ENCODE results near the gene NDUFV1.
"Not testable (repeated sequence)": the region's sequence is repeated elsewhere in the genome, so short reads cannot be mapped to it uniquely, and the experiment has no call there.

Gene NDUFV1

GRCh38 chr11:67606492-67607295 lies at the start of gene NDUFV1:
Gene NDUFV1, plus strand, starts transcription at chr11:67606936. Its CDS starts 69 bp downstream, at chr11:67607005.
- 0 out of 2 replicates have a peak, but pooled peaks have one; percentile 21 for TF ChIP-seq CTCF (IDR thresholded peaks at IDR 0.05; ENCODE audit: low read depth, low read length)
- peak within 1 kb of the TSS; percentile 98 for H3K4me3 ChIP-seq (ENCODE audit: low read depth, low read length)

GRCh38 chr11:67558084-67558772 lies 48.5 kb upstream of the NDUFV1 start:
- no peak overlapping the region for H3K4me3 ChIP-seq (ENCODE audit: low read depth, low read length)
- no peak for TF ChIP-seq CTCF (IDR thresholded peaks at IDR 0.05; ENCODE audit: low read depth, low read length)

GRCh38 chr11:67561971-67562619 lies 44.6 kb upstream of the NDUFV1 start:
- TF ChIP-seq CTCF (IDR thresholded peaks at IDR 0.05; ENCODE audit: low read depth, low read length) = no peak
- H3K4me3 ChIP-seq (ENCODE audit: low read depth, low read length) = no peak overlapping the region

- TF ChIP-seq CTCF (IDR thresholded peaks at IDR 0.05; ENCODE audit: low read depth, low read length) = no peak
- no peak overlapping the region for H3K4me3 ChIP-seq (ENCODE audit: low read depth, low read length)
These were observed 43.6 kb upstream of the NDUFV1 start for GRCh38 chr11:67562963-67563704.

- H3K4me3 ChIP-seq (ENCODE audit: low read depth, low read length) = not testable (repeated sequence)
These were observed 43.0 kb upstream of the NDUFV1 start for GRCh38 chr11:67563705-67564114.

GRCh38 chr11:67564230-67564629 lies 42.5 kb upstream of the NDUFV1 start:
- no peak for TF ChIP-seq CTCF (IDR thresholded peaks at IDR 0.05; ENCODE audit: low read depth, low read length)
- H3K4me3 ChIP-seq (ENCODE audit: low read depth, low read length) = no peak overlapping the region

- TF ChIP-seq CTCF (IDR thresholded peaks at IDR 0.05; ENCODE audit: low read depth, low read length) = no peak
- no peak overlapping the region for H3K4me3 ChIP-seq (ENCODE audit: low read depth, low read length)
These were observed 35.3 kb upstream of the NDUFV1 start for GRCh38 chr11:67571443-67571842.
